HEK293 (cell line): ENCODE measurements around the gene LCN10.
A peak's percentile ranks its signal among the peaks of the same experiment; 100 is the strongest.

Source experiments
- GLIS1 ChIP-seq: fragments of 450-650 bp; formaldehyde crosslinking; IDR thresholded peaks from 2 replicates; pipeline ENCODE4 v1.5.1; 2016; ENCODE audit warnings: missing biosample characterization, missing genetic modification characterization
- KLF10 ChIP-seq: fragments of 450-650 bp; IDR thresholded peaks from 2 replicates; pipeline ENCODE4 v1.5.1; 2018; ENCODE audit warnings: missing biosample characterization, mild to moderate bottlenecking, missing genetic modification characterization
- TCF7L2 ChIP-seq: IDR thresholded peaks from 2 replicates; pipeline ENCODE4 v1.6.1; 2011; ENCODE audit warnings: low read depth, mild to moderate bottlenecking, inconsistent platforms, low read length, moderate library complexity, borderline replicate concordance
- ZFP37 ChIP-seq: fragments of 450-650 bp; formaldehyde crosslinking; IDR thresholded peaks from 2 replicates; pipeline ENCODE4 v1.5.1; 2016; ENCODE audit warnings: missing biosample characterization, missing genetic modification characterization
- ZNF121 ChIP-seq: fragments of 450-650 bp; formaldehyde crosslinking; IDR thresholded peaks from 2 replicates; pipeline ENCODE4 v1.5.1; 2016; ENCODE audit warnings: missing biosample characterization, missing genetic modification characterization
- ZNF133 ChIP-seq: fragments of 450-650 bp; formaldehyde crosslinking; IDR thresholded peaks from 2 replicates; pipeline ENCODE4 v1.5.1; 2016; ENCODE audit warnings: missing biosample characterization, missing genetic modification characterization
- ZNF140 ChIP-seq: fragments of 450-650 bp; formaldehyde crosslinking; IDR thresholded peaks from 2 replicates; pipeline ENCODE4 v1.5.1; 2016; ENCODE audit warnings: missing biosample characterization, missing genetic modification characterization
- ZNF223 ChIP-seq: fragments of 450-650 bp; formaldehyde crosslinking; IDR thresholded peaks from 2 replicates; pipeline ENCODE4 v1.5.1; 2016; ENCODE audit warnings: missing biosample characterization, missing genetic modification characterization
- ZNF341 ChIP-seq: fragments of 450-650 bp; formaldehyde crosslinking; IDR thresholded peaks from 2 replicates; pipeline ENCODE4; 2016; ENCODE audit warnings: low read depth, missing biosample characterization, missing genetic modification characterization
- ZNF558 ChIP-seq: fragments of 450-650 bp; formaldehyde crosslinking; IDR thresholded peaks from 2 replicates; pipeline ENCODE4 v1.5.1; 2016; ENCODE audit warnings: missing biosample characterization, missing genetic modification characterization
- ZNF561 ChIP-seq: fragments of 450-650 bp; IDR thresholded peaks from 2 replicates; pipeline ENCODE4 v1.5.1; 2018; ENCODE audit warnings: missing biosample characterization, missing genetic modification characterization, borderline replicate concordance
- ZNF600 ChIP-seq: fragments of 450-650 bp; formaldehyde crosslinking; IDR thresholded peaks from 2 replicates; pipeline ENCODE4 v1.5.1; 2016; ENCODE audit warnings: missing biosample characterization, missing genetic modification characterization
- ZNF654 ChIP-seq: fragments of 450-650 bp; formaldehyde crosslinking; IDR thresholded peaks from 2 replicates; pipeline ENCODE4 v1.5.1; 2016; ENCODE audit warnings: low read depth, missing biosample characterization, missing genetic modification characterization
- ZNF768 ChIP-seq: fragments of 450-650 bp; formaldehyde crosslinking; IDR thresholded peaks from 2 replicates; pipeline ENCODE4 v1.5.1; 2018; ENCODE audit warnings: missing biosample characterization, mild to moderate bottlenecking, missing genetic modification characterization
- ZNF777 ChIP-seq: fragments of 450-650 bp; formaldehyde crosslinking; IDR thresholded peaks from 2 replicates; pipeline ENCODE4 v1.5.1; 2017; ENCODE audit warnings: missing biosample characterization, missing genetic modification characterization, borderline replicate concordance
- ZNF792 ChIP-seq: fragments of 450-650 bp; formaldehyde crosslinking; IDR thresholded peaks from 2 replicates; pipeline ENCODE4 v1.5.1; 2016; ENCODE audit warnings: missing biosample characterization, missing genetic modification characterization
- ZSCAN16 ChIP-seq: fragments of 450-650 bp; formaldehyde crosslinking; IDR thresholded peaks from 2 replicates; pipeline ENCODE4 v1.5.1; 2016; ENCODE audit warnings: missing biosample characterization, missing genetic modification characterization
- TF ChIP-seq, protein P1 (sequence below): fragments of 450-650 bp; formaldehyde crosslinking; IDR thresholded peaks from 2 replicates; pipeline ENCODE4 v1.5.1; 2016; ENCODE audit warnings: missing biosample characterization, missing genetic modification characterization
- TF ChIP-seq, protein P2 (sequence below): fragments of 450-650 bp; formaldehyde crosslinking; IDR thresholded peaks from 2 replicates; pipeline ENCODE4 v1.5.1; 2016; ENCODE audit warnings: missing biosample characterization, missing genetic modification characterization
- TF ChIP-seq, protein P3 (sequence below): fragments of 450-650 bp; formaldehyde crosslinking; IDR thresholded peaks from 2 replicates; pipeline ENCODE4 v1.5.1; 2016; ENCODE audit warnings: missing biosample characterization, missing genetic modification characterization, borderline replicate concordance
- TF ChIP-seq, protein P4 (sequence below): fragments of 450-650 bp; formaldehyde crosslinking; conservative IDR thresholded peaks from 2 replicates; pipeline ENCODE4 v1.5.1; 2016; ENCODE audit warnings: low read depth, missing biosample characterization, missing genetic modification characterization
- TF ChIP-seq, protein P5 (sequence below): fragments of 450-650 bp; formaldehyde crosslinking; IDR thresholded peaks from 2 replicates; pipeline ENCODE4 v1.5.1; 2016; ENCODE audit warnings: missing biosample characterization, missing genetic modification characterization

LCN10 gene

DNA sequence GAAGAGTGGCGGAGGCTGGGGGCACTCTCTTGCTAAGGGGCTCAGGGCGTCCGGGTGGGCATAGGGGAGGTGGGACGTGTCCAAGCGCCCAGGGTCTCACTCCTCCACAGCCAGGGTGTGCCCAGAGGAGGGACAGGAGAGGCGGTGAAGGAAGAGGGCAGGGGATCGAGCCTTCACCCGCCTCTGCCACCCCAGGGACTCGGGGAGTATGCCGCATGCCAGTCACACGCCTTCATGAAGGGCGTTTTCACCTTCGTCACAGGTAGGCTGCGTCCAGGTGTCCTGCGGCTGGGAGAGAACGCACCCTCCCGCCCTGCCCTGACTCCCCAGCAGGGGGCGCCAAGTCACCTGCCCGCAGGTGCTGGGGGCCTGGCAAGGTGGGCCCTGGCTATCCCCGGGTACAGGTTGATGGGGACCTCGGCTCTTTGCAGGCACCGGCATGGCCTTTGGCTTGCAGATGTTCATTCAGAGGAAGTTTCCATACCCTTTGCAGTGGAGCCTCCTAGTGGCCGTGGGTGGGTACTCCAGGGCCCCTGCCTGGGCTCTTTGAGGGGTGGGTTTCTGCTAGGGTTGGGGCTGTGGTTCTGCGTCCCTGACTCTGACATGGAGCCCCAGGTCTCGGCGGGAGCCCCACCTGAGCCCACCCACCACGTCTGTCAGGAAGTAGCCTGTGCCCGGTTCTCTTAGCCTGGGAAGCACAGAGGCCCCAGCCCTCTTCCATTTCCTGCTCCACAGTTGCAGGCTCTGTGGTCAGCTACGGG is 49.0 kb upstream of the LCN10 start (continued):
- TF ChIP-seq TCF7L2 (no peak), GLIS1 (tag by site-specific recombination) (no peak), ZNF341 (tag by site-specific recombination) (no peak), KLF10 (tag by site-specific recombination) (peak; percentile 26), ZNF133 (no peak), ZNF768 (tag by site-specific recombination) (no peak), ZNF777 (tag by site-specific recombination) (0 out of 2 replicates have a peak, but pooled peaks have one; percentile 51), ZNF654 (tag by site-specific recombination) (peak; percentile 31), ZNF121 (no peak; the same call in 1 of the 2 replicates), ZNF792 (tag by site-specific recombination) (no peak), ZNF561 (tag by site-specific recombination) (no peak), ZNF223 (tag by site-specific recombination) (no peak), ZNF558 (no peak), ZNF140 (tag by site-specific recombination) (no peak), ZNF600 (tag by site-specific recombination) (peak; percentile 78), ZFP37 (no peak), ZSCAN16 (tag by site-specific recombination) (no peak)
- TF ChIP-seq, protein P1, sequence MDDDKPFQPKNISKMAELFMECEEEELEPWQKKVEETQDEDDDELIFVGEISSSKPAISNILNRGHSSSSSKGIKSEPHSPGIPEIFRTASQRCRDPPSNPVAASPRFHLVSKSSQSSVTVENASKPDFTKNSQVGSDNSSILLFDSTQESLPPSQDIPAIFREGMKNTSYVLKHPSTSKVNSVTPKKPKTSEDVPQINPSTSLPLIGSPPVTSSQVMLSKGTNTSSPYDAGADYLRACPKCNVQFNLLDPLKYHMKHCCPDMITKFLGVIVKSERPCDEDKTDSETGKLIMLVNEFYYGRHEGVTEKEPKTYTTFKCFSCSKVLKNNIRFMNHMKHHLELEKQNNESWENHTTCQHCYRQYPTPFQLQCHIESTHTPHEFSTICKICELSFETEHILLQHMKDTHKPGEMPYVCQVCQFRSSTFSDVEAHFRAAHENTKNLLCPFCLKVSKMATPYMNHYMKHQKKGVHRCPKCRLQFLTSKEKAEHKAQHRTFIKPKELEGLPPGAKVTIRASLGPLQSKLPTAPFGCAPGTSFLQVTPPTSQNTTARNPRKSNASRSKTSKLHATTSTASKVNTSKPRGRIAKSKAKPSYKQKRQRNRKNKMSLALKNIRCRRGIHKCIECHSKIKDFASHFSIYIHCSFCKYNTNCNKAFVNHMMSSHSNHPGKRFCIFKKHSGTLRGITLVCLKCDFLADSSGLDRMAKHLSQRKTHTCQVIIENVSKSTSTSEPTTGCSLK: no peak
- TF ChIP-seq, protein P2, sequence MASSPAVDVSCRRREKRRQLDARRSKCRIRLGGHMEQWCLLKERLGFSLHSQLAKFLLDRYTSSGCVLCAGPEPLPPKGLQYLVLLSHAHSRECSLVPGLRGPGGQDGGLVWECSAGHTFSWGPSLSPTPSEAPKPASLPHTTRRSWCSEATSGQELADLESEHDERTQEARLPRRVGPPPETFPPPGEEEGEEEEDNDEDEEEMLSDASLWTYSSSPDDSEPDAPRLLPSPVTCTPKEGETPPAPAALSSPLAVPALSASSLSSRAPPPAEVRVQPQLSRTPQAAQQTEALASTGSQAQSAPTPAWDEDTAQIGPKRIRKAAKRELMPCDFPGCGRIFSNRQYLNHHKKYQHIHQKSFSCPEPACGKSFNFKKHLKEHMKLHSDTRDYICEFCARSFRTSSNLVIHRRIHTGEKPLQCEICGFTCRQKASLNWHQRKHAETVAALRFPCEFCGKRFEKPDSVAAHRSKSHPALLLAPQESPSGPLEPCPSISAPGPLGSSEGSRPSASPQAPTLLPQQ: peak; percentile 63; the same call in 1 of the 2 replicates
- TF ChIP-seq, protein P3, sequence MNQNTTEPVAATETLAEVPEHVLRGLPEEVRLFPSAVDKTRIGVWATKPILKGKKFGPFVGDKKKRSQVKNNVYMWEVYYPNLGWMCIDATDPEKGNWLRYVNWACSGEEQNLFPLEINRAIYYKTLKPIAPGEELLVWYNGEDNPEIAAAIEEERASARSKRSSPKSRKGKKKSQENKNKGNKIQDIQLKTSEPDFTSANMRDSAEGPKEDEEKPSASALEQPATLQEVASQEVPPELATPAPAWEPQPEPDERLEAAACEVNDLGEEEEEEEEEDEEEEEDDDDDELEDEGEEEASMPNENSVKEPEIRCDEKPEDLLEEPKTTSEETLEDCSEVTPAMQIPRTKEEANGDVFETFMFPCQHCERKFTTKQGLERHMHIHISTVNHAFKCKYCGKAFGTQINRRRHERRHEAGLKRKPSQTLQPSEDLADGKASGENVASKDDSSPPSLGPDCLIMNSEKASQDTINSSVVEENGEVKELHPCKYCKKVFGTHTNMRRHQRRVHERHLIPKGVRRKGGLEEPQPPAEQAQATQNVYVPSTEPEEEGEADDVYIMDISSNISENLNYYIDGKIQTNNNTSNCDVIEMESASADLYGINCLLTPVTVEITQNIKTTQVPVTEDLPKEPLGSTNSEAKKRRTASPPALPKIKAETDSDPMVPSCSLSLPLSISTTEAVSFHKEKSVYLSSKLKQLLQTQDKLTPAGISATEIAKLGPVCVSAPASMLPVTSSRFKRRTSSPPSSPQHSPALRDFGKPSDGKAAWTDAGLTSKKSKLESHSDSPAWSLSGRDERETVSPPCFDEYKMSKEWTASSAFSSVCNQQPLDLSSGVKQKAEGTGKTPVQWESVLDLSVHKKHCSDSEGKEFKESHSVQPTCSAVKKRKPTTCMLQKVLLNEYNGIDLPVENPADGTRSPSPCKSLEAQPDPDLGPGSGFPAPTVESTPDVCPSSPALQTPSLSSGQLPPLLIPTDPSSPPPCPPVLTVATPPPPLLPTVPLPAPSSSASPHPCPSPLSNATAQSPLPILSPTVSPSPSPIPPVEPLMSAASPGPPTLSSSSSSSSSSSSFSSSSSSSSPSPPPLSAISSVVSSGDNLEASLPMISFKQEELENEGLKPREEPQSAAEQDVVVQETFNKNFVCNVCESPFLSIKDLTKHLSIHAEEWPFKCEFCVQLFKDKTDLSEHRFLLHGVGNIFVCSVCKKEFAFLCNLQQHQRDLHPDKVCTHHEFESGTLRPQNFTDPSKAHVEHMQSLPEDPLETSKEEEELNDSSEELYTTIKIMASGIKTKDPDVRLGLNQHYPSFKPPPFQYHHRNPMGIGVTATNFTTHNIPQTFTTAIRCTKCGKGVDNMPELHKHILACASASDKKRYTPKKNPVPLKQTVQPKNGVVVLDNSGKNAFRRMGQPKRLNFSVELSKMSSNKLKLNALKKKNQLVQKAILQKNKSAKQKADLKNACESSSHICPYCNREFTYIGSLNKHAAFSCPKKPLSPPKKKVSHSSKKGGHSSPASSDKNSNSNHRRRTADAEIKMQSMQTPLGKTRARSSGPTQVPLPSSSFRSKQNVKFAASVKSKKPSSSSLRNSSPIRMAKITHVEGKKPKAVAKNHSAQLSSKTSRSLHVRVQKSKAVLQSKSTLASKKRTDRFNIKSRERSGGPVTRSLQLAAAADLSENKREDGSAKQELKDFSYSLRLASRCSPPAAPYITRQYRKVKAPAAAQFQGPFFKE (tag by site-specific recombination): 0 out of 2 replicates have a peak, but pooled peaks have one; percentile 82
- TF ChIP-seq, protein P4, sequence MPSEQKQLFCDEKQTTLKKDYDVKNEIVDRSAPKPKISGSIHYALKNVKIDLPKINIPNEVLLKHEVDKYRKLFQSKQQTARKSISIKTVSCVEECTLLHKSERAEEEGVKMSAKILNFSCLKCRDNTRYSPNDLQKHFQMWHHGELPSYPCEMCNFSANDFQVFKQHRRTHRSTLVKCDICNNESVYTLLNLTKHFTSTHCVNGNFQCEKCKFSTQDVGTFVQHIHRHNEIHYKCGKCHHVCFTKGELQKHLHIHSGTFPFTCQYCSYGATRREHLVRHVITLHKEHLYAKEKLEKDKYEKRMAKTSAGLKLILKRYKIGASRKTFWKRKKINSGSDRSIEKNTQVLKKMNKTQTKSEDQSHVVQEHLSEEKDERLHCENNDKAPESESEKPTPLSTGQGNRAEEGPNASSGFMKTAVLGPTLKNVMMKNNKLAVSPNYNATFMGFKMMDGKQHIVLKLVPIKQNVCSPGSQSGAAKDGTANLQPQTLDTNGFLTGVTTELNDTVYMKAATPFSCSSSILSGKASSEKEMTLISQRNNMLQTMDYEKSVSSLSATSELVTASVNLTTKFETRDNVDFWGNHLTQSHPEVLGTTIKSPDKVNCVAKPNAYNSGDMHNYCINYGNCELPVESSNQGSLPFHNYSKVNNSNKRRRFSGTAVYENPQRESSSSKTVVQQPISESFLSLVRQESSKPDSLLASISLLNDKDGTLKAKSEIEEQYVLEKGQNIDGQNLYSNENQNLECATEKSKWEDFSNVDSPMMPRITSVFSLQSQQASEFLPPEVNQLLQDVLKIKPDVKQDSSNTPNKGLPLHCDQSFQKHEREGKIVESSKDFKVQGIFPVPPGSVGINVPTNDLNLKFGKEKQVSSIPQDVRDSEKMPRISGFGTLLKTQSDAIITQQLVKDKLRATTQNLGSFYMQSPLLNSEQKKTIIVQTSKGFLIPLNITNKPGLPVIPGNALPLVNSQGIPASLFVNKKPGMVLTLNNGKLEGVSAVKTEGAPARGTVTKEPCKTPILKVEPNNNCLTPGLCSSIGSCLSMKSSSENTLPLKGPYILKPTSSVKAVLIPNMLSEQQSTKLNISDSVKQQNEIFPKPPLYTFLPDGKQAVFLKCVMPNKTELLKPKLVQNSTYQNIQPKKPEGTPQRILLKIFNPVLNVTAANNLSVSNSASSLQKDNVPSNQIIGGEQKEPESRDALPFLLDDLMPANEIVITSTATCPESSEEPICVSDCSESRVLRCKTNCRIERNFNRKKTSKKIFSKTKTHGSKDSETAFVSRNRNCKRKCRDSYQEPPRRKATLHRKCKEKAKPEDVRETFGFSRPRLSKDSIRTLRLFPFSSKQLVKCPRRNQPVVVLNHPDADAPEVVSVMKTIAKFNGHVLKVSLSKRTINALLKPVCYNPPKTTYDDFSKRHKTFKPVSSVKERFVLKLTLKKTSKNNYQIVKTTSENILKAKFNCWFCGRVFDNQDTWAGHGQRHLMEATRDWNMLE (tag by site-specific recombination): no peak
- TF ChIP-seq, protein P5, sequence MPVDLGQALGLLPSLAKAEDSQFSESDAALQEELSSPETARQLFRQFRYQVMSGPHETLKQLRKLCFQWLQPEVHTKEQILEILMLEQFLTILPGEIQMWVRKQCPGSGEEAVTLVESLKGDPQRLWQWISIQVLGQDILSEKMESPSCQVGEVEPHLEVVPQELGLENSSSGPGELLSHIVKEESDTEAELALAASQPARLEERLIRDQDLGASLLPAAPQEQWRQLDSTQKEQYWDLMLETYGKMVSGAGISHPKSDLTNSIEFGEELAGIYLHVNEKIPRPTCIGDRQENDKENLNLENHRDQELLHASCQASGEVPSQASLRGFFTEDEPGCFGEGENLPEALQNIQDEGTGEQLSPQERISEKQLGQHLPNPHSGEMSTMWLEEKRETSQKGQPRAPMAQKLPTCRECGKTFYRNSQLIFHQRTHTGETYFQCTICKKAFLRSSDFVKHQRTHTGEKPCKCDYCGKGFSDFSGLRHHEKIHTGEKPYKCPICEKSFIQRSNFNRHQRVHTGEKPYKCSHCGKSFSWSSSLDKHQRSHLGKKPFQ (tag by site-specific recombination): no peak
